HG03139 (cell line): Measurements from ENCODE around the gene GTPBP3.
"Not testable (repeated sequence)": the region's sequence is repeated elsewhere in the genome, so short reads cannot be mapped to it uniquely, and the experiment has no call there.

ENCODE experiments used
- ATAC-seq: cut with Tn5 transposase; IDR thresholded peaks from one replicate; pipeline ENCODE4 v1.9.1; 2021; ENCODE audit not compliant: unreplicated experiment

The GTPBP3 gene

DNA sequence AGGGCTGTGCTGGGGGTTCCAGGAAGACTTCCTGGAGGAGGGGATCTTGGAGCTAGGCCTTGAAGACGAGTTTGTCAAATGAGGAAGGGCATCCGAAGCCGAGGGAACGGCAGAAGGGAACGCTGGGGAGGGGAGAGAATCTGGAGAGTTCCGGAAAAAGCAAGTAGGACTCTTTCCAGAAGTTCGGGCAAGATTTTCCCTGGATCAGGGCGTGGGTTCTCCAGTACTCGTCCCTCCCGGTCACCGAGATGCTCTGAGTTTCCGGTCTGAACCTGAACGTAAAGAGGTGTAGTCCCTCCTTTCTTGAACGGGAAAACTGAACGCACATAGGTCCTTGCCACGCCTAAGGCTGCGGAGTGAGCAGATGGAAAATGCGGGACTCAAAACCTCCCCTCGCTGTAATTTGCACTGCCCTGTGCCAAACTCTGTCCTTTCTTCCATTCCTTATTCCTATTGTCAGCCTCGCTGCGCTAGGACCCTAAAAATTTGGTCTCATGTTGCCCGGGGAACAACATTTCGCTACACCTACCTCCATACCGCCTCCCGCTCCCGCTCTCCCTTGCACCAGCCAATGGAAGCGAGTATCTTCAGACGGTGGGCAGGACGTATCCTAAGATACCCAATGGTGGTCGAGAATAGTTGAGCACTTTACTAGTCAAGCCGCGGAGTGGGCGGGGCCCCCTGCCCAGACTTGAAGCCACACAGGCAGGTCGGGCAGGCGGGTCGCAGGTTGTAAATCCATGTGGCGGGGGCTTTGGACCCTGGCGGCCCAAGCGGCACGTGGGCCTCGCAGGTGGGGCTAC is at the start of gene GTPBP3:
GTPBP3 (plus strand) TSS at position 682 of the 803 bp plus-strand sequence; CDS start at position 741, 59 bp downstream.
- ATAC-seq = peak; percentile 65

- no peak for ATAC-seq
Observed at GRCh38 chr19:17289489-17289888, 47.9 kb upstream of the GTPBP3 start.

- ATAC-seq = peak; percentile 75
Observed at GRCh38 chr19:17292301-17293074, 44.9 kb upstream of the GTPBP3 start.

GRCh38 chr19:17293605-17294004 is 43.7 kb upstream of the GTPBP3 start:
- no peak for ATAC-seq

DNA sequence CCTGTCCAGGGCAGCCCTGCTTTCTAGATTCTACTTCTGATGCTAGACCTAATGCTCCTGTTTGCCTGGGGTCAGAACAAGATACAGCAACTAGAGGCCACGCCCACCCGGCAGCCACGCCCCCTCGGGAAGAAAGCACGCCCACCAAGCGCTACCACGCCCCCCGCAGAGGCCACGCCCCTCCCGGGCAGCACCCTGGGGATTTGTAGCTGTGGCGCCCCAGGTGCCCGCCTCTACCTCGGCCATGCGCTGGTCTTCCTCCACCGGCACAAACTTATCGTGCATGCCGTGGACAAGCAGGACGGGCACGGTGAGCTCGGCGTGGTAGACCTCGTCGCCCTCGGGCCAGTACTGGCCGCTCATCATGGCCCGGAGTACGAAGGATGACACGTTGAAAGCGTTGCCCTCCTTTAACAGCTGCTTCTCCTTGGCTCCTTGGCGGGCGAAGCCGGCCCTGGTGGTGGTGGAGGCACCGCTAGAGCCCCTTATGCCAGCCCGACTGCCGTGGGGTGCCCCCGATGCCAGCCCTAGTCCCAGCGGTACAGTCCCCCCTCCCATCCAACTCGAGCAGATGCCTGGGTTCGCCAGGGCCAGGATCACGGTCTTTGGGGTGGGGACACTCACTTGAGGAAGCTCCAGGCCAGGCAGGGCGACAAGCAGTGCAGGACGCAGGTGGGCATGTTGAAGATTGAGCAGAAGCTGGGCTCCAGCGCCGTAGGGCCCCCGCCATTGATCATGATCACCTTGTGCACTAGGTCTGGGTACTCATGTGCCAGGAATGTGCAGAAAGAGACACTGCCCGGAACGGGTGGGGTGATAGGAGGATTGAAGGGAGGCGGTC is 43.1 kb upstream of the GTPBP3 start:
- no peak for ATAC-seq

DNA sequence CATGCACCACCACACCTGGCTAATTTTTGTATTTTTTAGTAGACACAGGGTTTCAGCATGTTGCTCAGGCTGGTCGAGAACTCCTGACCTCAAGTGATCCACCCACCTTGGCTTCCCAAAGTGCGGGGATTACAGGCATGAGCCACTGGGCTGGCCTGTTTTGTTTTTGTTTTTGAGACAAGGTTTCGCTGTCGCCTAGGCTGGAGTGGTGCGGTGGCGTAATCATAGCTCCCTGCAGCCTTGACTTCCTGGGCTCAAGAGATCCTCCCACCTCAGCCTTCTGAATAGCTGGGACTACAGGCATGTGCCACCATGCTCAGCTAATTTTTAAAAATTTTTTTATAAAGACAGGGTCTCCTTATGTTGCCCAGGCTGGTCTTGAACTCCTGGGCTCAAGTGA is 41.8 kb upstream of the GTPBP3 start:
- not testable (repeated sequence) for ATAC-seq

DNA sequence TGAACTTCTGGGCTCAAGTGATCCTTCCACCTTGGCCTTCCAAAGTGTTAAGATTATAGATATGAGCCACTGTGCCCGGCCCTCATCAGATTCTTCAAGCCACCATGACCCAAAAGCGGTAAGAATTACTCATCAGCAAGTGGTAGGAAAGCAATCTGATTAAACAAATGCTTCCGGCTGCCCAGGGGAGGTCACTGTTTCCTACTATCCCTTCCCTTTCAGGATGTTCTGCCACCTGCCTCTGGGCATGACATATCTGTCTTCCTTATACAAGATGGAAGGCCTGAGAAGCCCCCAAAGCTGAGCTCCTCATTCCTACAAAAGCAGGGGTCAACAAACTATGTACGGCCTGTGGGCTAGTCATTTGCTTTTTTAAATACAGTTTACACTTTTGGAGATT is 41.1 kb upstream of the GTPBP3 start:
- no peak for ATAC-seq

GRCh38 chr19:17296976-17297375 is 40.4 kb upstream of the GTPBP3 start:
- ATAC-seq = no peak

GRCh38 chr19:17300992-17301619 is 36.2 kb upstream of the GTPBP3 start:
- no peak for ATAC-seq

DNA sequence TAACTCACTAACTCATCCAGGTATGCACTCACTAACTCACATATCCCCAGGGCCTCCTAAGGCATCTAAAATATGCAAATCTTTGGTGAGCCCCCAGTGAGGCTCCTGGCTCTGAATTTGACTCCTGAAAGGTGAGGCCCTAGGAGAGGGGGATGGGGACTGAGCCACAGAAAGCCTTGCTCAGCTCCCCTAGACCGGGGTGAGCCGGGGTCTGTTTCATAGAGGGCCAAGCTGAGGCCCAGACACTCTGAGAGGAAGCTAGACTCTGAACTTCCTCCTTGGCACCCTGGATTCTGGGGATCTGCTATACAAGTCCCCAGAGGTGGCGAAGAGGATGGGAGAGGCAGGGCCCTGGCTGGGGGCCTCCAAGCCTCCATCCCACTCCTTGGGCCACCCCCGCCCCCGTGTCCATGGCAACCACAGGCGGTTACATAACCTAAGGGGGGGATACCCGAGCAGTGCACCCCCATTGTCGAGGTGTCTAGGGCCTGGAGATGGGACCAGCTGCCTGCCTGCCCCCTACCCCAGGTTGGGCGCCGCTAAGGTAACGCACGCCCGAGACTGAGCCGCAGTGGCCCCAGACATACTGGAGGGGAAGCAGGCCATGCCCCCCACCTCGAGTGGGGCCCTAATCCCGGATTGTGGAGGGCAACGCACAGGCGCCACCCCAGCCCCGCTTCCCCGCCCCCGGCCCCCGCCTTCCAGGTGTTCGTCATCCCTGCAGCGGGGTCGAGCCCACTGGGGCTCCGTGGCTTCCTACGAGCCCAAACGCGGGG is 34.8 kb upstream of the GTPBP3 start:
- no peak for ATAC-seq

- peak; percentile 50 for ATAC-seq
Observed at GRCh38 chr19:17303167-17303939, 34.0 kb upstream of the GTPBP3 start, which contains the start of gene ABHD8. Gene ABHD8, minus strand, starts transcription at chr19:17303425. Its CDS starts 1,809 bp downstream, at chr19:17301616.

DNA sequence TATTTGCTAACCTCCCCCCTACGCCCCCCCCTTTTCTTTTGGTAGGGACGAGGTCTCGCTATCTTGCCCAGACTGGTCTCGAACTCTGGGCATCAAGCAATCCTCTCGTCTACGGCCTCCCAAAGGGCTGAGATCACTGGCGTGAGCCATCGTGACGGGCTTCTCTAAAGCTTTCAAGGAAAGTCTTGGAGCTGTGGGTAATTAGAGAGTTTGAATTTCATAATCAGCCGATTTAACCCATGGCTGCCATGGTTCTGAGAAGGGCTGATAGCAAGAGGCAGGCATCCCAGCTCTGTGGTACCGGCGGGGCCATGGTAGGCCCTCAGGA is 33.4 kb upstream of the GTPBP3 start:
- no peak for ATAC-seq

GRCh38 chr19:17304386-17305215 is 32.8 kb upstream of the GTPBP3 start:
- ATAC-seq = no peak

DNA sequence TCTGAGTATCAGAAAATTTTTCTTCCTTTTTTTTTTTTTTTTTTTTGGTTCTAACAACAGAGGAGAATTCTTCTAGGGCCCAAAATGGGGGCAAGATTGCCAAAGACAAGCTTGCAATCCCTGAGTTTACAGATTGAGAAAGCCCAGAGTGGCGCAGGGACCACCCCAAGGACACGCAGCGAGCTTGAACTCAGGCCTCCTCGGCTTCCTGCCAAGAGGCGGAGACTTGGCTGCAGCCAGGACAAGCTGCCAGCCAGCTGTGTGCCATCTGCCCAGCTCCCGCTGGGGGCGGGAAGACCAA is 32.2 kb upstream of the GTPBP3 start:
- ATAC-seq = no peak

DNA sequence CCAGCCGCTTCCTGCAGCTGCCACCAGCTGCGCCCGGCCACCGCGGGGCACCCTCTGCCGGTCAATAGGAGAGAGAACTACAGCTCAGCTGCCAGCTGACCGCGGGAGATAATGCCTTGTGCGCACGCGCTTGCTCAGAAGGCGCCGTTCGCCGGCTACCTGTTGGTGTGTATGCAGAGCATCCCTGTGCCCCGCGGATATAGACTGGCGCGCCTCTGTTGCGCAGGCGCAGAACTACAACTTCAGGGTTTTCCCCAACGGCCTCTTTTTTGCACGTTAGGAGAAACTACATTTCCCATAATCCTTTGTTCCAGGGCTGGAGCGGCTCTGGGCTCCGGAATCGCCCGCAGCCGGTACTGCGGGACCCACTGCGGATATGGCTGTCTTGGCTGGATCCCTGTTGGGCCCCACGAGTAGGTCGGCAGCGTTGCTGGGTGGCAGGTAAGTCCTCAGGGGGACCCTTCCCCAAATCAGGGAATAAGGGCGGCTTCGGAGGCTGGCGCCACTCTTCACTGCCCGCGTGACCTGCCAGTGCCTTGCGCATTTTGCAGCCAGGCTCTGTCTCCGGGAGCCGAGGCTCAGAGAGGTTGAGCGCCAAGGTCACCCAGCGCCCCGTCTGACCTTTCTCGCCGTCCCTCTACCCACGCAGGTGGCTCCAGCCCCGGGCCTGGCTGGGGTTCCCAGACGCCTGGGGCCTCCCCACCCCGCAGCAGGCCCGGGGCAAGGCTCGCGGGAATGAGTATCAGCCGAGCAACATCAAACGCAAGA is 31.7 kb upstream of the GTPBP3 start, which contains the start of gene MRPL34:
MRPL34 (plus strand) TSS at position 356 of the 768 bp plus-strand sequence; CDS start at position 377, 21 bp downstream.
- peak; percentile 46 for ATAC-seq

DNA sequence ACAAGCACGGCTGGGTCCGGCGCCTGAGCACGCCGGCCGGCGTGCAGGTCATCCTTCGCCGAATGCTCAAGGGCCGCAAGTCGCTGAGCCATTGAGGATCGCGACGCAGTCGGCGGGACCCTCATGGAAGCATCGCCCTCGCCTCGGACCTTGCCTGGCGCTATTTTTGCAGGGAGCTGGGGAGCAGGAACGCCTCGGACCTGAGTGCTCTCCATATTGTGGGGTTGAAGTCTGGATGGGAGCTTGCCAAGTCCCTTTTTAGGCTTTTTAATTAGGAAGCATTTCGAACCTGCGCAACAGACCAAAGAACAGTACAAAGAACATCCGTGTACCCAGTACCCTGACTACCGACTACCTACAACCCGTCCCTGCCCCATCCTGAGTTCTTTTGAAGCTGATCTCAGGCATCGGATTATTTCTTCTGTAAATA is 31.1 kb upstream of the GTPBP3 start:
- ATAC-seq = no peak

- no peak for ATAC-seq
Observed at GRCh38 chr19:17307876-17308377, 29.4 kb upstream of the GTPBP3 start.
